Naive thymus-derived CD4-positive, alpha-beta T cell (primary cell): Measurements from ENCODE around the gene FARSA. TPM values are rescaled to one million over a fixed set of nuclear protein-coding genes. Genes with fewer than 3 reads are reported as not detected.
"Not testable (repeated sequence)": the region's sequence is repeated elsewhere in the genome, so short reads cannot be mapped to it uniquely, and the experiment has no call there.

Source experiments
- ATAC-seq: fragments of 150-1000 bp; cut with Tn5 transposase; 2 replicates; pipeline ENCODE4 v1.10.0; 2021; ENCODE audit warnings: mild to moderate bottlenecking, moderate library complexity
- CTCF ChIA-PET: fragments of 350-600 bp; sonication (Branson Sonifier 250); formaldehyde crosslinking; loops from one replicate; lab custom pipeline; 2021; ENCODE audit warnings: antibody characterized with exemption; lab: Charles Lee
- POLR2A ChIA-PET: fragments of 350-600 bp; sonication (Branson Sonifier 250); formaldehyde crosslinking; loops from one replicate; lab custom pipeline; 2021; ENCODE audit warnings: antibody characterized with exemption, inconsistent platforms; lab: Charles Lee
- DNase-seq, 9 donors: peaks; one replicate each; pipeline versions ENCODE4 v3.0.0 to v3.0.0-alpha.2; 2020 to 2022; ENCODE audit warnings: mixed read lengths in 1 of 9
- H3K27ac ChIP-seq: one replicate; pipeline ENCODE4 v1.7.0; 2013; ENCODE audit warnings: mild to moderate bottlenecking, low read depth, low read length, moderate library complexity
- H3K27me3 ChIP-seq, 2 donors: one replicate each; pipeline ENCODE4 v1.7.0; 2013; ENCODE audit warnings: low read length in 2 of 2, mild to moderate bottlenecking in 2 of 2, moderate library complexity in 2 of 2; ENCODE audit not compliant: control insufficient read depth in 2 of 2, insufficient read depth in 2 of 2
- H3K36me3 ChIP-seq, 3 experiments: 1 replicate in 2 of 3; 2 replicates in 1 of 3; pipeline ENCODE4 v1.7.0; 2013; ENCODE audit warnings: low read length in 3 of 3, mild to moderate bottlenecking in 3 of 3, moderate library complexity in 1 of 3; ENCODE audit not compliant: insufficient read depth in 3 of 3, control insufficient read depth in 2 of 3
- H3K4me1 ChIP-seq, 2 donors: one replicate each; pipeline ENCODE4 v1.7.0; 2013; ENCODE audit warnings: low read length in 2 of 2, mild to moderate bottlenecking in 2 of 2, moderate library complexity in 1 of 2; ENCODE audit not compliant: control insufficient read depth in 2 of 2, insufficient read depth in 2 of 2
- H3K4me3 ChIP-seq: 2 replicates; pipeline ENCODE4 v1.7.0; 2013; ENCODE audit warnings: mild to moderate bottlenecking, low read length
- H3K9me3 ChIP-seq, 3 experiments: 1 replicate in 2 of 3; 2 replicates in 1 of 3; pipeline ENCODE4 v1.7.0; 2013; ENCODE audit warnings: low read length in 3 of 3; ENCODE audit not compliant: control insufficient read depth in 2 of 3
- H3K27ac Mint-ChIP-seq, 9 donors: one replicate each; pipeline ENCODE4 v1.8.0; 2020 to 2022; ENCODE audit warnings: mixed read lengths in 9 of 9, mild to moderate bottlenecking in 8 of 9, moderate library complexity in 5 of 9, inconsistent platforms in 2 of 9
- H3K27me3 Mint-ChIP-seq, 5 donors: one replicate each; pipeline ENCODE4 v1.8.0; 2021 to 2022; ENCODE audit warnings: mixed read lengths in 5 of 5, mild to moderate bottlenecking in 1 of 5
- H3K36me3 Mint-ChIP-seq, 5 donors: one replicate each; pipeline ENCODE4 v1.8.0; 2020 to 2022; ENCODE audit warnings: mixed read lengths in 5 of 5, mild to moderate bottlenecking in 3 of 5, inconsistent platforms in 1 of 5
- H3K4me1 Mint-ChIP-seq, 7 donors: one replicate each; pipeline ENCODE4 v1.8.0; 2020 to 2022; ENCODE audit warnings: mixed read lengths in 7 of 7, mild to moderate bottlenecking in 3 of 7, inconsistent platforms in 1 of 7
- H3K4me3 Mint-ChIP-seq, 10 donors: one replicate each; pipeline ENCODE4 v1.8.0; 2020 to 2022; ENCODE audit warnings: mild to moderate bottlenecking in 10 of 10, mixed read lengths in 10 of 10, moderate library complexity in 6 of 10, inconsistent platforms in 2 of 10
- H3K9me3 Mint-ChIP-seq, 11 donors: one replicate each; pipeline ENCODE4 v1.8.0; 2020 to 2022; ENCODE audit warnings: mixed read lengths in 11 of 11, mild to moderate bottlenecking in 4 of 11, inconsistent platforms in 1 of 11, moderate library complexity in 1 of 11
- intact Hi-C, 2 donors: fragments of 100-400 bp; cut with micrococcal nuclease; formaldehyde crosslinking; loops; one replicate each; pipeline ENCODE4 v1.15.1; 2023
- polyA plus RNA-seq, 2 donors: library from polyadenylated mRNA; unstranded; fragments of 300-500 nt; fragmentation: Illumina TruSeq; gene quantifications; one replicate each; pipeline ENCODE4 v1.2.3, GENCODE V29; 2021
- total RNA-seq, 6 experiments: library from RNA in 5 of 6; stranded (reverse) in 5 of 6; gene quantifications; 1 replicate in 5 of 6; 2 replicates in 1 of 6; pipeline ENCODE4 v1.2.3 and lab custom pipeline; 2021 to 2026

The FARSA gene
- total and polyA plus RNA-seq, 7 experiments from 2014 or later = 25.9 to 109 (median 58.0) TPM

GRCh38 chr19:12956446-12957388 lies 23.2 kb upstream of the FARSA start, which contains the start of gene GADD45GIP1:
GADD45GIP1 (minus strand) TSS chr19:12957223; CDS start chr19:12957212, 11 bp downstream.
- ChIA-PET POLR2A (interaction anchor here (0.6 to 3.6 kb wide), 11 partner anchors 9 to 219 kb away, joined by 3 to 22 read pairs (median 5); partner anchors contain the start of genes CALR, GCDH, GET3 and RAD23A), CTCF (interaction anchor here (1.0 to 2.1 kb wide), 3 partner anchors 8 to 72 kb away, joined by 3 to 13 read pairs (median 4); no protein-coding TSS in a partner anchor)
- Histone ChIP-seq H3K4me3 (peak within 1 kb of the TSS; percentile 84), H3K27ac (peak within 1 kb of the TSS; percentile 81), H3K27me3 (no peaks in the 10 kb centered on the region), H3K36me3 (peaks cover 0 to 28% (median 6%) of the 10 kb centered on the region in 3 experiments), H3K4me1 (peaks cover 0 to 11% of the 10 kb centered on the region in 2 donors), H3K9me3 (no peaks in the 10 kb centered on the region)
- intact Hi-C loops = loop anchor here (1.0 to 2.0 kb wide), 6 partner anchors 9 to 66 kb away; partner anchors contain the start of genes RAD23A (in 2 of the 2), SYCE2 (in 2 of the 2), CALR (in 1 of the 2) and FARSA (in 1 of the 2)
- Mint-ChIP-seq H3K4me1 (peaks cover 16 to 29% (median 22%) of the 10 kb centered on the region in 7 donors), H3K9me3 (no peaks in the 10 kb centered on the region), H3K36me3 (peaks cover 0 to 6% (median under 1%) of the 10 kb centered on the region in 5 donors), H3K27ac (peak within 1 kb of the TSS; percentile 78 to 94 (median 91)), H3K27me3 (no peaks in the 10 kb centered on the region), H3K4me3 (peak within 1 kb of the TSS; percentile 81 to 93 (median 88))
- peak; percentile 68 to 84 (median 80) for DNase-seq
- peak; percentile 99 for ATAC-seq

GRCh38 chr19:12955996-12956395 lies 22.5 kb upstream of the FARSA start:
- peaks cover 16 to 35% (median 22%) of the 10 kb centered on the region in 7 donors for H3K4me1 Mint-ChIP-seq
- ChIA-PET POLR2A (interaction anchor here (0.8 to 3.6 kb wide), 6 partner anchors 8 to 71 kb away, joined by 3 to 22 read pairs (median 9); partner anchors contain the start of genes CALR and RAD23A), CTCF (interaction anchor here (1.0 to 2.1 kb wide), 4 partner anchors 9 to 71 kb away, joined by 3 to 13 read pairs (median 5); partner anchors contain the start of gene DAND5)
- H3K27me3 Mint-ChIP-seq = no peaks in the 10 kb centered on the region
- H3K27me3 ChIP-seq = no peaks in the 10 kb centered on the region
- H3K27ac Mint-ChIP-seq = peak overlapping the region; percentile 16 to 92 (median 89)
- no peak for DNase-seq
- H3K9me3 Mint-ChIP-seq = no peaks in the 10 kb centered on the region
- peaks cover 0 to 11% of the 10 kb centered on the region in 2 donors for H3K4me1 ChIP-seq
- no peak for ATAC-seq
- intact Hi-C loops = loop anchor here (2.0 kb wide), 2 partner anchors 17 to 37 kb away; partner anchors contain the start of genes SYCE2 (in 2 of the 2) and CALR (in 1 of the 2)
- peaks cover 0 to 12% (median 4%) of the 10 kb centered on the region in 5 donors for H3K36me3 Mint-ChIP-seq
- peak overlapping the region; percentile 81 for H3K27ac ChIP-seq
- peaks cover 0 to 35% (median 6%) of the 10 kb centered on the region in 3 experiments for H3K36me3 ChIP-seq
- no peaks in the 10 kb centered on the region for H3K9me3 ChIP-seq
- H3K4me3 Mint-ChIP-seq = peak overlapping the region; percentile 81 to 89 (median 84)
- peak overlapping the region; percentile 84 for H3K4me3 ChIP-seq

GRCh38 chr19:12955575-12955974 lies 22.1 kb upstream of the FARSA start:
- H3K9me3 Mint-ChIP-seq, ATAC-seq, intact Hi-C loops, H3K27me3 Mint-ChIP-seq, DNase-seq, H3K9me3 ChIP-seq, H3K27me3 ChIP-seq: not testable (repeated sequence)
- peak overlapping the region; percentile 81 to 92 (median 89) for H3K27ac Mint-ChIP-seq
- H3K36me3 Mint-ChIP-seq = peaks cover 0 to 12% (median 4%) of the 10 kb centered on the region in 5 donors
- Histone ChIP-seq H3K36me3 (peaks cover 0 to 39% (median 8%) of the 10 kb centered on the region in 3 experiments), H3K27ac (peak overlapping the region; percentile 81), H3K4me3 (peak overlapping the region; percentile 84), H3K4me1 (peaks cover 0 to 11% of the 10 kb centered on the region in 2 donors)
- H3K4me1 Mint-ChIP-seq = peaks cover 16 to 39% (median 22%) of the 10 kb centered on the region in 7 donors
- ChIA-PET CTCF (interaction anchor here (1.4 to 2.1 kb wide), 3 partner anchors 10 to 70 kb away, joined by 4 to 13 read pairs (median 6); partner anchors contain the start of gene DAND5), POLR2A (interaction anchor here (2.2 to 3.6 kb wide), 3 partner anchors 8 to 17 kb away, joined by 12 to 22 read pairs (median 13); partner anchors contain the start of genes CALR and RAD23A)
- H3K4me3 Mint-ChIP-seq = peak overlapping the region; percentile 81 to 89 (median 84)

GRCh38 chr19:12954612-12954962 lies 21.1 kb upstream of the FARSA start:
- Mint-ChIP-seq H3K9me3 (no peaks in the 10 kb centered on the region), H3K4me1 (peaks cover 19 to 43% (median 25%) of the 10 kb centered on the region in 7 donors), H3K36me3 (peaks cover 4 to 19% (median 5%) of the 10 kb centered on the region in 5 donors), H3K4me3 (peak overlapping the region in 6 of 10 donors; percentile 14 to 89 (median 40)), H3K27ac (peak overlapping the region in 8 of 9 donors; percentile 9 to 81 (median 39)), H3K27me3 (no peaks in the 10 kb centered on the region)
- no peaks in the 10 kb centered on the region for H3K9me3 ChIP-seq
- H3K27me3 ChIP-seq = no peaks in the 10 kb centered on the region
- ATAC-seq (no peak), DNase-seq (no peak)
- peaks cover 2 to 49% (median 9%) of the 10 kb centered on the region in 3 experiments for H3K36me3 ChIP-seq
- no peak overlapping the region for H3K4me3 ChIP-seq
- CTCF ChIA-PET = interaction anchor here (0.6 to 1.9 kb wide), 4 partner anchors 11 to 313 kb away, joined by 3 to 12 read pairs (median 5); partner anchors contain the start of gene DAND5
- no peak overlapping the region for H3K27ac ChIP-seq
- intact Hi-C loops = no loop called here
- POLR2A ChIA-PET = interaction anchor here (0.9 to 3.6 kb wide), 4 partner anchors 16 to 74 kb away, joined by 3 to 22 read pairs (median 4); partner anchors contain the start of genes CALR and DNASE2
- peaks cover 0 to 11% of the 10 kb centered on the region in 2 donors for H3K4me1 ChIP-seq

GRCh38 chr19:12953799-12954611 lies 20.5 kb upstream of the FARSA start:
- no peak overlapping the region for H3K27ac ChIP-seq
- H3K4me3 Mint-ChIP-seq = peak overlapping the region in 5 of 10 donors; percentile 14 to 89 (median 32)
- H3K4me1 ChIP-seq = peaks cover 0 to 11% of the 10 kb centered on the region in 2 donors
- H3K27me3 Mint-ChIP-seq = no peaks in the 10 kb centered on the region
- DNase-seq = no peak
- peaks cover 4 to 21% (median 5%) of the 10 kb centered on the region in 5 donors for H3K36me3 Mint-ChIP-seq
- peaks cover 4 to 55% (median 14%) of the 10 kb centered on the region in 3 experiments for H3K36me3 ChIP-seq
- POLR2A ChIA-PET = interaction anchor here (0.9 to 2.6 kb wide), 4 partner anchors 15 to 73 kb away, joined by 3 to 8 read pairs (median 4); partner anchors contain the start of genes CALR and DNASE2
- H3K9me3 Mint-ChIP-seq = no peaks in the 10 kb centered on the region
- intact Hi-C loops = no loop called here
- H3K9me3 ChIP-seq = no peaks in the 10 kb centered on the region
- no peak for ATAC-seq
- H3K4me1 Mint-ChIP-seq = peaks cover 19 to 43% (median 25%) of the 10 kb centered on the region in 7 donors
- H3K27ac Mint-ChIP-seq = peak overlapping the region in 8 of 9 donors; percentile 9 to 81 (median 48)
- CTCF ChIA-PET = interaction anchor here (0.6 to 1.9 kb wide), 4 partner anchors 11 to 313 kb away, joined by 3 to 12 read pairs (median 4); no protein-coding TSS in a partner anchor
- no peaks in the 10 kb centered on the region for H3K27me3 ChIP-seq
- H3K4me3 ChIP-seq = no peak overlapping the region
